Activated CD8-positive, alpha-beta memory T cell treated with anti-CD3 and anti-CD28 coated beads for 36 hours (primary cell): Measurements from ENCODE around the gene TVP23A. TPM values are rescaled to one million over a fixed set of nuclear protein-coding genes. Genes with fewer than 3 reads are reported as not detected.
"Not testable (repeated sequence)": the region's sequence is repeated elsewhere in the genome, so short reads cannot be mapped to it uniquely, and the experiment has no call there.

Experiments used
- CTCF ChIA-PET: fragments of 350-600 bp; sonication (Branson Sonifier 250); formaldehyde crosslinking; loops from one replicate; lab custom pipeline; 2021; ENCODE audit warnings: antibody characterized with exemption; lab: Charles Lee
- POLR2A ChIA-PET: fragments of 350-600 bp; sonication (Branson Sonifier 250); formaldehyde crosslinking; loops from one replicate; lab custom pipeline; 2021; ENCODE audit warnings: antibody characterized with exemption; lab: Charles Lee
- total RNA-seq, 2 experiments: library from RNA; stranded (reverse); gene quantifications; one replicate each; pipeline ENCODE4 v1.2.3, GENCODE V29; 2021

Gene TVP23A
- total RNA-seq, 2 experiments from 2014 or later: not detected

GRCh38 chr16:10812312-10813098, 6.1 kb downstream of the TVP23A start:
- ChIA-PET POLR2A (no interaction called here), CTCF (no interaction called here)

GRCh38 chr16:10809706-10810105, 8.9 kb downstream of the TVP23A start:
- POLR2A ChIA-PET: no interaction called here
- CTCF ChIA-PET: no interaction called here

GRCh38 chr16:10808850-10809249, 9.7 kb downstream of the TVP23A start:
- POLR2A ChIA-PET: no interaction called here
- CTCF ChIA-PET: no interaction called here

GRCh38 chr16:10808218-10808617, 10.4 kb downstream of the TVP23A start:
- ChIA-PET POLR2A (no interaction called here), CTCF (no interaction called here)

DNA sequence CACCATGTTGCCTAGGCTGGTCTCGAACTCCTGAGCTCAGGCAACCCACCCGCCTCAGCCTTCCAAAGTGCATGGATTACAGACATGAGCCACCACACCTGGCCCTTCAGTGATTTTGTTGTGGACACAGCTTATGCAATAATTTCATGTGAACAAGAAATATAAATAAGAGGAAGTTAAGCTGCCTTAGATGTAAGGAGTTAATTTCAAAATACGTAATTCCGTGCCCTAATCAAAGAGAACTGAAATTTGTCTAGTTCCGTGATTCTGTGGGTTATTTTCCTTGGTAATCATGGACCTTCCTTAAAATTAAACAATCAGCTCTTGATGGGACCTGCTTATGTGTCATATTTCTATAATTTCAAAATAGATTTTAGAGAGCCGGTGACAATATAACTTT, 11.9 kb downstream of the TVP23A start:
- POLR2A ChIA-PET: no interaction called here
- CTCF ChIA-PET: no interaction called here

DNA sequence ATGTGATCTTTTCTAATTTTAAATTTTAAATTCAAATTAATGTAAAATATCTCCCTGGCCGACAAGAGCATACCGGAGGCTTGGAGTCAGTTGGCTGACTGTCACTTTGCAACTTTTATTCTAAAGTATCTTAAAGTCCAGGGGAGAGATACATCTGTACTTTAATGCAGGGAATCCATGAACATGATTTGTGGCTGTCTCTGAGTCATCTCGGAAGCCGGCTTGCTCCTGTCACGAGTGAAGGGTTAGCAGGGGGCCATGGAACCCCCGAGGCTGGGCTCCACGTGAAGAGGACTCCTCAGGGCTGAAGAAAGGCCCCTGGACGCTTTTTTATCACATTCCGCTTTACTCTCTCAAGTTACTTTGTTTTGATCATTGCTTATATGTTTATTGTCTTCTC, 13.3 kb downstream of the TVP23A start:
- ChIA-PET POLR2A (no interaction called here), CTCF (no interaction called here)

DNA sequence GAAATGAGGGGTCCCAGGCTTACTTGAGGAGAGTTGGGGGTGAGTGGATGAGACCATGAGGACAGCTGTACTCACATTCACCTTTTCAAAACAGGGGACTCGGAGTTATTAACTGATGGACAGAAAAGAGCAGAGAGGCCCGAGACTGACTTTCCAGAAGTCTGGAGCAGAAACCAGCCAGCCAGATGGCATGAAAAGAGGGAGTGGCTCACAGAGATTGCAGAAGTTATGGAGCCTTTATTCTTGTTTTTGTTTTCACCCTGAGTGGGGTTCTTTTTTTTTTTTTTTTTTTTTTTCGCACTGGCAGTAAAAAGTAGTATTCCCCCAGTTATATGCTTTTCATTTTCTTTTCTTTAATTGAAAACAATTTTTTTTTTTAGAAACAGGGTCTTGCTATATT, 18.9 kb downstream of the TVP23A start:
- CTCF ChIA-PET: no interaction called here
- POLR2A ChIA-PET: no interaction called here

DNA sequence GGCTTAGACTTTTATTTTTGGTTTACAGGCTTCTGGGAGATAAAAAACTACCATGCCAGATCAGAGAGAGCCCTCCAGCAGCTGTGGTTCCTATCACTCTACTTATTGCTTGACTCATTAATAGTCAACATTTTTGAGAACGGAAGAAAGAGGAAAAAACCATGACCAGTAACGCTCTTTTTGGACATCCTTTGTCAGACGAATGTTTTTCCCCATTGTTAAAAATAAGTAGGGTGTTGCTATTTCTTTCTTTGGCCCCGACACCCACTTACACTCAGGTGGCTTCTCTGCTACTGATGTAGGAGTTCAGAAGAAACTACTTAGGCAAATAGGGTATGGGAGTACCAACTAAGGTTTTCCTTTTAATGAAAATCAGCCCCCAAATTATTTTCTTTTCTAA, 27.5 kb downstream of the TVP23A start:
- POLR2A ChIA-PET: no interaction called here
- CTCF ChIA-PET: no interaction called here

DNA sequence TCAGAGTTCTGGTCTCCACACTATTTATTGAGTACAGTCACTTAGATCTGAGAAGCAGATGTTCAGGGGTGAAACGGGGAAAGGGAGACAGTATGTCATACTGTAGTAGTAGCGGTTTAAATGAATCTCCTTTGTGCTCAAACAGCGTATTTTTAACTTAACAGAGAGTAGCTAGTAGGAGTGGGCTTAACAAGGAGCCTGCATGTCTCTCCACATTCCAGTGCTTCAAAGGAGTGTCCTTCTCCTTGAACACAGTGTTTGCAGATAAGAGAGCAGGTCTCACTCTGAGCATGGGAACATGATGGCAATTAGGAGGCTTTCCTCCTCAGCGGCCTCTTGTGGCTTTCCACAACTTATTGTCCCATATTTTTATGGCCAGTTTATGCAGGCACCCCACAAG, 30.0 kb downstream of the TVP23A start:
- POLR2A ChIA-PET, CTCF ChIA-PET: not testable (repeated sequence)

DNA sequence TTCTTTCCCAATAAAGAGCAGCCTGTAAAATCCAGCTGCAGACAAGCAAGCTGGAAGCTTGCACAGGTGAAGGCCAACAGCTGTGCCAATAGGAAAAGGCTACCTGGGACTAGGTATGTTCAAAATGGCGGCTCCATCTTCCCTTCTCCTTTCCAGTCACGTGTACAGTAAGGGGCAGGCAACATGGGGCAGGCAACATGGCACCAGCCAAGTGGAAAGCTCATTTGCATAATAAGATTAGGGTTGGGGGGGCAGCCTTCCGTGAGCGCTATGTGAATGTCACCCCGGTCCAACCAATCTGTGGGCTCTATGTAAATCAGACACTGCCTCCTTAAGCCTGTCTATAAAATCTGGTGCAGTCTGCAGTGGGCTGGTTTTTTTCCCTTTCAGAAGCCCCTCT, 31.3 kb downstream of the TVP23A start:
- ChIA-PET CTCF (no interaction called here), POLR2A (no interaction called here)

GRCh38 chr16:10782628-10783027, 36.0 kb downstream of the TVP23A start:
- ChIA-PET POLR2A (no interaction called here), CTCF (interaction anchor here (1.6 kb wide), 1 partner anchor 69 kb away, joined by 3 read pairs; no protein-coding TSS in a partner anchor)

- CTCF ChIA-PET: interaction anchor here (0.6 kb wide), 1 partner anchor 1041 kb away, joined by 3 read pairs; no protein-coding TSS in a partner anchor
- POLR2A ChIA-PET: no interaction called here
These were observed 38.0 kb downstream of the TVP23A start for GRCh38 chr16:10780628-10781027.

DNA sequence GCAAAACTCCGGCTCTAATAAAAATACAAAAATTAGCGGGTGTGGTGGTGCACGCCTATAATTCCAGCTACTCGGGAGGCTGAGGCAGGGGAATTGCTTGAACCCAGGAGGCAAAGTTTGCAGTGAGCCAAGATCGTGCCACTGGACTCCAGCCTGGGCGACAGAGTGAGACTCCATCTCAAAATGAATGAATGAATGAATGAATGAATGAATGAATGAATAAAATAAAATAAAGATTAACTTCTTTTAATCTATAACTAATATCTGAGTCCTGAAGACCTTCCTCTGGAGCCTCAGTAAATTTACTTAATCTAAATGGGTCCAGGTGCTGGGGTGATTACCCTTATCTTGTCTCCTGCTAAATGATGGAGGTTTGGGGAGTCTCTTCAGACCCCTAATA, 38.7 kb downstream of the TVP23A start:
- CTCF ChIA-PET: not testable (repeated sequence)

DNA sequence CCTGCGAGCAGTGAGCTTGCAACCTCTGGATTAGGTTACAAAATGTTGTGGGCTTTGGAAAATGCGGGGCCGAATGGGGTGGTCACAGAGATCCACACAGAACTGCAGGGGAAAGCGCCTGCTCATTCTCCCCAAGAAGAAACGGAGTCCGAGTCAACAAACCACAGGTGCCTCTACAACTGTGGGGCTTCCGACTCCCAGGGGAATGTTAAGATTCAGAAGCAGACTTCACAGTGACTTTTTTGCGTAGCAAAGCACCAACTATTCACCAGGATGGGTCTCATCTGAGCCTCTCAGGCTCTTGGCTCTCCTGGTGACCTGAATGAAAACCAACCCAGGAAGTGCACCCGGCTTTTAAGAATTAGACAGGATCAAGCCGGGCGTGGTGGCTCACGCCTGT, 41.2 kb downstream of the TVP23A start:
- ChIA-PET CTCF (no interaction called here), POLR2A (no interaction called here)

More for the DNA sequence above, 38.7 kb downstream of the TVP23A start:
- POLR2A ChIA-PET: not testable (repeated sequence)

DNA sequence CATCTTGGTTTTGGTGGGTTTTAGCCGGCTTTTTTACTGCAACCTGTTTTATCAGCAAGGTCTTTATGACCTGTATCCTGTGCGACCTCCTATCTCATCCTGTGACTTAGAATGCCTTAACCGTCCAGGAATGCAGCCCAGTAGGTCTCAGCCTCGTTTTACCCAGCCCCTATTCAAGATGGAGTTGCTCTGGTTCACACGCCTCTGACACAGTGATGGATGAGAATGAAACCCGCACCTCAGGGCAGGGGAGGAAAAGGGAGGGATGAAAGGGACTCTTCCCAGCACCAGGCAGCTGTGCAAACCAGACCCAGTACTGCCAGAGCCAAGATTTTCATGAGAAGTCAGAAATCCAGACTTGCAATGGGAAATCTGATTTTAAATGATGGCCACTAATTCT, 41.7 kb downstream of the TVP23A start:
- POLR2A ChIA-PET, CTCF ChIA-PET: not testable (repeated sequence)

DNA sequence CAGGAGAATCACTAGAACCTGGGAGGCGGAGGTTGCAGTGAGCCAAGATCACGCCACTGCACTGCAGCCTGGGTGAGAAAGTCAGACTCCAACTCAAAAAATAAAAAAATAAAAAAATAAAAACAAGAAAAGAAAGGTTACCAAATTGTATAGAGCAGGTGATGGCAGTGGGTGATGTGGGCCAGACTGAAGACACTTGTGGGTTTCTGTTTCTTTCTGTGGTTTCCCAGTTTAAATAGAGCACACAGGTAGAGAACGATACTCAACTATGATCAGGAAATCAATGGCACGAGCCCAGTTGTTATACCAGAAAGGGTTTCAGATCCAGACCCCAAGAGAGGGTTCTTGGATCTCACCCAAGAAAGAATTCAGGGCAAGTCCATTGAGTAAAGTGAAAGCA, 42.3 kb downstream of the TVP23A start:
- ChIA-PET POLR2A (no interaction called here), CTCF (interaction anchor here (0.6 kb wide), 1 partner anchor 143 kb away, joined by 3 read pairs; no protein-coding TSS in a partner anchor)

GRCh38 chr16:10770907-10771306, 47.7 kb downstream of the TVP23A start:
- ChIA-PET POLR2A (no interaction called here), CTCF (no interaction called here)

DNA sequence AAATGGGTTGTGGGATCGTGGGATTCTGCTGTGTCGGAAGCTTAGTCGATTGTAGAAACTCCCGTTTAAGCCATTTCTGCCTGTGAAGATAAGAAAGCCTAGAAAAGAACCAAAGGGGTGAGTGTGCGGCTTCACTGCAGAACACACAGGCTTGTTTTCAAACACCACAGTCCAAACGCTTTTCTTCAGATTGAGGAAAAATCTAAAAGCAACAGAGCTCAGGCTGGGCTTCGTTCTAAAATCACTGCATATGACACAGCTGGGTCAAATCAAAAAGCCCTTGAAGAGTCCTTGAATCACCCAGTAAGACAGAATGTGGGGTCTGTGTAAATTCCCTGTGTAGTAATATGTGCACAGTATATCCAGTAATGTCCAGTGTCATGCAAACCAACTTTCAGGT, 49.2 kb downstream of the TVP23A start:
- CTCF ChIA-PET: no interaction called here
- POLR2A ChIA-PET: no interaction called here

GRCh38 chr16:10767127-10767526, 51.5 kb downstream of the TVP23A start:
- CTCF ChIA-PET: no interaction called here
- POLR2A ChIA-PET: no interaction called here

DNA sequence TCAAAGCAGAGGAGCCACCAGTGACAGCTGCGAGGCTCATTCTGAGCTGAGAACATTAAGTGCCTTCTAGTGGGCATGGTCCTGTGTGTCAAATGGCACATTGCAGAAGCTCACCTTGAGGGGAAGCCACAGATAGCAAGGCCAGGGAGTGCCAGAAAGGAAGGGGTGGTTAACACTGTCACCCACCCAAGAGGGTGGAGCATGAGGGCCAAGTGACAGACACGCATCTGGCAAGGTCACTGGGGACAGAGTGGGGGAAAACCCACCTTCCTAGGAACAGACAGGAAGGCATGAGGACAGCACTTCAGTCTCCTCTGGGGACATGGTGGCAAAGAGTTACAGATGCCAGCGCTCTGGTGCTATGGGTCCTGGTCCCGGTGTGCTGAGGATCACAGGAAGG, 52.8 kb downstream of the TVP23A start:
- ChIA-PET CTCF (interaction anchor here (1.2 kb wide), 1 partner anchor 29 kb away, joined by 7 read pairs; no protein-coding TSS in a partner anchor), POLR2A (no interaction called here)

DNA sequence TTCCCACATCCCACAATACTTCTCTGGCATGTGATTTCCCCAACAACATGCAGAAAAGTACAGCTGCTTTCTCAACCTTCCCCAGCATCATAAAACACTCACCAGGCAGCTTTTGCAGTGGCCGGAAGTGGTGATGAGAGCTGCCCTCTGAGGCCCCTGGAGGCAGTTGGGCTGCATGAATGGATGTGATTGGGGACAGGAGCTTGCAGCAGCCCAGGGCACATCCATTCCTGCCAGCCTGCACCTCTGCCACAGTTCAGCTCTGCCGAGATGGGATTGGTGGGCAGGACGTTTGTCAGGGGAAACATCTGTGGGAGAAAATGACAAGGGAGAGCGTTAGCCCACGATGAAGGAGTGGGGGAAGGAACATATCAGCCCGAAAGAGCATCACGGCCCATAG, 55.1 kb downstream of the TVP23A start:
- CTCF ChIA-PET: no interaction called here
- POLR2A ChIA-PET: no interaction called here
